IMR-90 (cell line): ENCODE data around the gene DNPH1. TPM values are rescaled to one million over a fixed set of nuclear protein-coding genes. Genes with fewer than 3 reads are reported as not detected.

ENCODE experiments used
- ATAC-seq: fragments of 200-7000 bp; cut with Tn5 transposase; 2 replicates; pipeline ENCODE4 v1.9.1; 2020; ENCODE audit warnings: low read depth, mild to moderate bottlenecking, moderate library complexity
- BruUV-seq: library from RNA; stranded (reverse); fragments of 400-500 nt; replicated peaks from 2 replicates; lab custom pipeline; 2021; lab: Mats Ljungman, UMichigan
- CTCF ChIA-PET: fragments of 300-600 bp; formaldehyde crosslinking; extraction: SDS; loops from one replicate; lab custom pipeline; 2021; ENCODE audit warnings: antibody characterized with exemption; lab: Yijun Ruan, JAX
- POLR2A ChIA-PET: fragments of 300-600 bp; sonication (Branson Sonifier 250); formaldehyde crosslinking; loops from one replicate; lab custom pipeline; 2022; ENCODE audit warnings: antibody characterized with exemption; ENCODE audit not compliant: unreplicated experiment; lab: Charles Lee
- DNase-seq: peaks from one replicate; pipeline ENCODE4 v3.0.0; 2013
- H2AFZ ChIP-seq: replicated peaks from 2 replicates; pipeline ENCODE3; 2013; ENCODE audit warnings: low read length, mild to moderate bottlenecking; ENCODE audit not compliant: poor library complexity
- H2AK5ac ChIP-seq: 2 replicates; pipeline ENCODE4 v1.6.1; 2013; ENCODE audit warnings: low read depth, low read length, inconsistent platforms
- H2AK9ac ChIP-seq: replicated peaks from 2 replicates; pipeline ENCODE3; 2013; ENCODE audit warnings: mild to moderate bottlenecking, low read depth, low read length, moderate library complexity; ENCODE audit not compliant: poor library complexity
- H2BK120ac ChIP-seq: 2 replicates; pipeline ENCODE4 v1.6.1; 2013; ENCODE audit warnings: low read depth, low read length, inconsistent platforms
- H2BK15ac ChIP-seq: 3 replicates; pipeline ENCODE4 v1.6.1; 2013; ENCODE audit warnings: low read depth, low read length, inconsistent platforms
- H2BK20ac ChIP-seq: 2 replicates; pipeline ENCODE4 v1.6.1; 2013; ENCODE audit warnings: low read depth, mild to moderate bottlenecking, inconsistent platforms, low read length, moderate library complexity
- H2BK5ac ChIP-seq: 2 replicates; pipeline ENCODE4 v1.6.1; 2013; ENCODE audit warnings: mild to moderate bottlenecking, low read depth, low read length, inconsistent platforms; ENCODE audit not compliant: poor library complexity, severe bottlenecking
- H3K14ac ChIP-seq: replicated peaks from 2 replicates; pipeline ENCODE4 v1.6.1; 2013; ENCODE audit warnings: low read depth, low read length, inconsistent platforms
- H3K18ac ChIP-seq: 2 replicates; pipeline ENCODE4 v1.6.1; 2013; ENCODE audit warnings: low read depth, low read length, control low read depth
- H3K23ac ChIP-seq: 2 replicates; pipeline ENCODE4 v1.6.1; 2013; ENCODE audit warnings: low read depth, low read length, inconsistent platforms
- H3K27ac ChIP-seq: 2 replicates; pipeline ENCODE4 v1.5.1; 2013; ENCODE audit warnings: mild to moderate bottlenecking, control low read depth, low read length; ENCODE audit not compliant: insufficient read depth
- H3K27me3 ChIP-seq: 2 replicates; pipeline ENCODE4 v1.6.1; 2013; ENCODE audit warnings: low read length; ENCODE audit not compliant: control insufficient read depth, insufficient read depth
- H3K36me3 ChIP-seq: 2 replicates; pipeline ENCODE4 v1.6.1; 2013; ENCODE audit warnings: low read length, mixed read lengths; ENCODE audit not compliant: control insufficient read depth, insufficient read depth
- H3K4ac ChIP-seq: 2 replicates; pipeline ENCODE4 v1.6.1; 2013; ENCODE audit warnings: low read depth, low read length, inconsistent platforms
- H3K4me1 ChIP-seq: 2 replicates; pipeline ENCODE4 v1.6.1; 2013; ENCODE audit warnings: low read length, mixed read lengths; ENCODE audit not compliant: control insufficient read depth, insufficient read depth
- H3K4me2 ChIP-seq: 2 replicates; pipeline ENCODE4 v1.6.1; 2013; ENCODE audit warnings: low read depth, mild to moderate bottlenecking, control low read depth, low read length, moderate library complexity
- H3K4me3 ChIP-seq: 2 replicates; pipeline ENCODE4 v1.5.1; 2013; ENCODE audit warnings: low read depth, mild to moderate bottlenecking, control low read depth, low read length, moderate library complexity; ENCODE audit not compliant: insufficient read depth
- H3K56ac ChIP-seq: 2 replicates; pipeline ENCODE4 v1.6.1; 2013; ENCODE audit warnings: low read length, inconsistent platforms; ENCODE audit not compliant: insufficient read depth; ENCODE audit errors: extremely low read depth
- H3K79me1 ChIP-seq, 2 experiments: 2 replicates each; pipeline ENCODE4 v1.6.1; 2013; ENCODE audit warnings: low read length in 2 of 2, inconsistent platforms in 1 of 2, low read depth in 1 of 2
- H3K9ac ChIP-seq: 2 replicates; pipeline ENCODE4 v1.6.1; 2013; ENCODE audit warnings: low read depth, low read length, control low read depth
- H3K9me1 ChIP-seq: 2 replicates; pipeline ENCODE4 v1.6.1; 2013; ENCODE audit warnings: low read length, inconsistent platforms; ENCODE audit not compliant: insufficient read depth
- H3K9me3 ChIP-seq: 2 replicates; pipeline ENCODE4 v1.6.1; 2013; ENCODE audit warnings: low read length; ENCODE audit not compliant: control insufficient read depth, insufficient read depth
- H4K20me1 ChIP-seq: 2 replicates; pipeline ENCODE4 v1.6.1; 2013; ENCODE audit warnings: low read length, inconsistent platforms; ENCODE audit not compliant: insufficient read depth
- H4K5ac ChIP-seq: 2 replicates; pipeline ENCODE4 v1.6.1; 2013; ENCODE audit warnings: mild to moderate bottlenecking, low read depth, low read length, control low read depth
- H4K8ac ChIP-seq, 2 experiments: 2 replicates each; pipeline ENCODE4 v1.6.1; 2013; ENCODE audit warnings: low read depth in 2 of 2, low read length in 2 of 2, control low read depth in 1 of 2, inconsistent platforms in 1 of 2
- H4K91ac ChIP-seq: 2 replicates; pipeline ENCODE4 v1.6.1; 2013; ENCODE audit warnings: low read depth, low read length, inconsistent platforms; ENCODE audit not compliant: insufficient read depth
- BHLHE40 ChIP-seq: fragments of 150-350 bp; IDR thresholded peaks from 2 replicates; pipeline ENCODE4 v1.6.1; 2016; ENCODE audit warnings: mild to moderate bottlenecking, low read depth, low read length
- CHD1 ChIP-seq: IDR thresholded peaks from 2 replicates; pipeline ENCODE4 v1.6.1; 2012; ENCODE audit warnings: low read depth, low read length, improper control_type of control experiment
- FOS ChIP-seq: fragments of 150-350 bp; IDR thresholded peaks from 2 replicates; pipeline ENCODE4 v1.6.1; 2016; ENCODE audit warnings: low read depth, low read length
- MAFK ChIP-seq: IDR thresholded peaks from 2 replicates; pipeline ENCODE4 v1.6.1; 2012; ENCODE audit warnings: low read depth, low read length, improper control_type of control experiment
- MAZ ChIP-seq: IDR thresholded peaks from 2 replicates; pipeline ENCODE4 v1.6.1; 2012; ENCODE audit warnings: low read depth, mild to moderate bottlenecking, low read length, improper control_type of control experiment, moderate library complexity, borderline replicate concordance
- MXI1 ChIP-seq: IDR thresholded peaks from 2 replicates; pipeline ENCODE4 v1.6.1; 2012; ENCODE audit warnings: low read depth, mild to moderate bottlenecking, low read length, moderate library complexity, borderline replicate concordance
- NFE2L2 ChIP-seq: fragments of 150-350 bp; IDR thresholded peaks from 2 replicates; pipeline ENCODE4 v1.6.1; 2016; ENCODE audit warnings: low read depth, mild to moderate bottlenecking, low read length
- POLR2A ChIP-seq: IDR thresholded peaks from 2 replicates; pipeline ENCODE4 v1.6.1; 2012; ENCODE audit warnings: mild to moderate bottlenecking, low read depth, low read length
- RAD21 ChIP-seq: IDR thresholded peaks from 2 replicates; pipeline ENCODE4 v1.6.1; 2012; ENCODE audit warnings: low read length, improper control_type of control experiment
- RCOR1 ChIP-seq: IDR thresholded peaks from 2 replicates; pipeline ENCODE4 v1.6.1; 2012; ENCODE audit warnings: mild to moderate bottlenecking, low read length, improper control_type of control experiment; ENCODE audit not compliant: insufficient replicate concordance
- RFX5 ChIP-seq: IDR thresholded peaks from 2 replicates; pipeline ENCODE4 v1.8.0; 2012; ENCODE audit warnings: low read depth, mild to moderate bottlenecking, low read length, moderate library complexity
- WGBS, 2 experiments: methylation state at CpG; one replicate each; pipeline versions ENCODE4 v1.1.5 to v1.1.7; 2013; ENCODE audit warnings: missing lambda C conversion rate in 2 of 2; ENCODE audit not compliant: insufficient read length in 1 of 2; ENCODE audit errors: extremely low coverage in 2 of 2; 5-methylcytosine and 5-hydroxymethylcytosine counted together
- dilution Hi-C: fragments of 300-500 bp; cut with HindIII; formaldehyde crosslinking; loops from one replicate; pipeline ENCODE4 v1.14.3; 2018; ENCODE audit warnings: low sequenced_read_pairs; ENCODE audit not compliant: unreplicated experiment
- in situ Hi-C: fragments of 300-500 bp; cut with MboI; formaldehyde crosslinking; loops from 3 replicates; pipeline ENCODE4 v1.14.3; 2019; ENCODE audit warnings: low sequenced_read_pairs, inconsistent platforms, mixed read lengths
- intact Hi-C: fragments of 100-400 bp; cut with micrococcal nuclease; formaldehyde crosslinking; loops from 2 replicates; pipeline ENCODE4 v1.10.0; 2022
- polyA plus RNA-seq, 3 experiments: library from polyadenylated mRNA; depleted of rRNA; stranded (reverse); fragments of >200 nt; gene quantifications; 2 replicates each; pipeline ENCODE4 v1.2.3, GENCODE V29; 2012; ENCODE audit warnings: low replicate concordance in 1 of 3
- total RNA-seq: library from RNA; depleted of rRNA; stranded (reverse); fragments of >200 nt; gene quantifications from 2 replicates; pipeline ENCODE4 v1.2.3, GENCODE V29; 2012
- TF ChIP-seq, protein P1 (sequence below): conservative IDR thresholded peaks from 2 replicates; pipeline ENCODE4 v1.5.1; 2012; ENCODE audit warnings: mild to moderate bottlenecking, low read depth, low read length, improper control_type of control experiment
- TF ChIP-seq, protein P2 (sequence below): fragments of 150-350 bp; IDR thresholded peaks from 2 replicates; pipeline ENCODE4 v1.6.1; 2016; ENCODE audit warnings: low read depth, mild to moderate bottlenecking, low read length, moderate library complexity, borderline replicate concordance
- TF ChIP-seq, protein P3 (sequence below): fragments of 150-350 bp; IDR thresholded peaks from 2 replicates; pipeline ENCODE4 v1.6.1; 2017; ENCODE audit warnings: mild to moderate bottlenecking, antibody characterized with exemption, low read length, low read depth

The DNPH1 gene
- total and polyA plus RNA-seq, 2 of the 4 experiments (the other 2 are of a cell fraction), result 19.0 to 47.8 TPM

DNA sequence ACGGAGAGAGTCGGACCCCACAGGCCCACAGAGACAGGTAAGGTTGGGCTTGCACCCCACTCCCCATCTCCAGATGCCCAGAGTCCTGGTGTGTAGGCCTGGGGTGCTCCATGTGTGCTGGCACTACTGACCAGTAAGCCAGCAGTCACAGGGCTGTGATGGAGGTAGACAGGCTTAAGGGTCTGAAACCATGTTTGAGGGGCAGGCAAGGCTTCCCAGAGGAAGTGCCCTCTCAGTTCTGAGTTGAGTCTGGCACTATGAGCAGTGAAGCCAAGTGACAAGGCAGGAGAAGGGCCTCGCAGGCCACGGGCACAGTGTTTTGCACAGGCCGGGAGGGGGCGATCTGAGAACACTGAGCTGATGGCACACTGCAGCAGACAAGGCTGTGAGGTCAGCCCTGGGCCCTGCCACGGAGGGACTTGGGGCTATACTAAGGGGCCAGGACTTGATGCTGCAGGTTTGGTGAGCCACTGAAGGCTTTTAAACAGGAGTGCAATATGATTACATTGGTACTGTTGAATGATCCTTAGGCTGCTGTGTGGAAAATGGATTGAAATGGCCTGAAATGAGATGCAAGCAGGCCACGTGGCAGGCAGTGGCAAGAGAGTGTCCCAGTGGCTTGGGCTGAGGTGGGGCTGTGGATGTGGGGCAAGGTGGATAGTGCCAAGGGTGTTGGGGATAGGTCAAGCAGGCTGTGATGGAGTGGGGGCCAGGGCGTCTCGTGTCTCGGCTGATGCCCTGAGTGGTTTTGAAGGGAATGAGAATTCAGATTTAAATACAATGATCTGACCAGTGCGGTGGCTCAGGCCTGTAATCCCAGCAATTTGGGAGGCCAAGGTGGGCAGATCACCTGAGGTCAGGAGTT lies 34.3 kb upstream of the DNPH1 start:
- intact Hi-C loops, result loop anchor here (1.0 kb wide), 2 partner anchors 71 to 243 kb away; no protein-coding TSS in a partner anchor
- POLR2A ChIA-PET, result no interaction called here
- no peak for TF ChIP-seq MXI1
- TF ChIP-seq RFX5, result no peak
- TF ChIP-seq BHLHE40, result no peak
- TF ChIP-seq POLR2A, result no peak
- TF ChIP-seq, protein P1, sequence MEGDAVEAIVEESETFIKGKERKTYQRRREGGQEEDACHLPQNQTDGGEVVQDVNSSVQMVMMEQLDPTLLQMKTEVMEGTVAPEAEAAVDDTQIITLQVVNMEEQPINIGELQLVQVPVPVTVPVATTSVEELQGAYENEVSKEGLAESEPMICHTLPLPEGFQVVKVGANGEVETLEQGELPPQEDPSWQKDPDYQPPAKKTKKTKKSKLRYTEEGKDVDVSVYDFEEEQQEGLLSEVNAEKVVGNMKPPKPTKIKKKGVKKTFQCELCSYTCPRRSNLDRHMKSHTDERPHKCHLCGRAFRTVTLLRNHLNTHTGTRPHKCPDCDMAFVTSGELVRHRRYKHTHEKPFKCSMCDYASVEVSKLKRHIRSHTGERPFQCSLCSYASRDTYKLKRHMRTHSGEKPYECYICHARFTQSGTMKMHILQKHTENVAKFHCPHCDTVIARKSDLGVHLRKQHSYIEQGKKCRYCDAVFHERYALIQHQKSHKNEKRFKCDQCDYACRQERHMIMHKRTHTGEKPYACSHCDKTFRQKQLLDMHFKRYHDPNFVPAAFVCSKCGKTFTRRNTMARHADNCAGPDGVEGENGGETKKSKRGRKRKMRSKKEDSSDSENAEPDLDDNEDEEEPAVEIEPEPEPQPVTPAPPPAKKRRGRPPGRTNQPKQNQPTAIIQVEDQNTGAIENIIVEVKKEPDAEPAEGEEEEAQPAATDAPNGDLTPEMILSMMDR, result peak; percentile 90
- TF ChIP-seq MAFK, result no peak
- no peak for TF ChIP-seq CHD1
- TF ChIP-seq, protein P2, sequence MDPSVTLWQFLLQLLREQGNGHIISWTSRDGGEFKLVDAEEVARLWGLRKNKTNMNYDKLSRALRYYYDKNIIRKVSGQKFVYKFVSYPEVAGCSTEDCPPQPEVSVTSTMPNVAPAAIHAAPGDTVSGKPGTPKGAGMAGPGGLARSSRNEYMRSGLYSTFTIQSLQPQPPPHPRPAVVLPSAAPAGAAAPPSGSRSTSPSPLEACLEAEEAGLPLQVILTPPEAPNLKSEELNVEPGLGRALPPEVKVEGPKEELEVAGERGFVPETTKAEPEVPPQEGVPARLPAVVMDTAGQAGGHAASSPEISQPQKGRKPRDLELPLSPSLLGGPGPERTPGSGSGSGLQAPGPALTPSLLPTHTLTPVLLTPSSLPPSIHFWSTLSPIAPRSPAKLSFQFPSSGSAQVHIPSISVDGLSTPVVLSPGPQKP, result no peak
- no peak for TF ChIP-seq MAZ
- TF ChIP-seq RAD21, result peak; percentile 94
- TF ChIP-seq RCOR1, result no peak
- TF ChIP-seq FOS, result no peak
- no peak for TF ChIP-seq NFE2L2
- TF ChIP-seq, protein P3, sequence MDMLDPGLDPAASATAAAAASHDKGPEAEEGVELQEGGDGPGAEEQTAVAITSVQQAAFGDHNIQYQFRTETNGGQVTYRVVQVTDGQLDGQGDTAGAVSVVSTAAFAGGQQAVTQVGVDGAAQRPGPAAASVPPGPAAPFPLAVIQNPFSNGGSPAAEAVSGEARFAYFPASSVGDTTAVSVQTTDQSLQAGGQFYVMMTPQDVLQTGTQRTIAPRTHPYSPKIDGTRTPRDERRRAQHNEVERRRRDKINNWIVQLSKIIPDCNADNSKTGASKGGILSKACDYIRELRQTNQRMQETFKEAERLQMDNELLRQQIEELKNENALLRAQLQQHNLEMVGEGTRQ, result no peak

More for the DNA sequence above, 34.3 kb upstream of the DNPH1 start:
- Histone ChIP-seq H3K79me1 (no peaks in the 10 kb centered on the region), H4K91ac (no peak overlapping the region), H3K14ac (no peak overlapping the region), H3K9ac (no peak overlapping the region), H3K4me2 (no peak overlapping the region), H3K56ac (no peak overlapping the region), H3K4me1 (no peaks in the 10 kb centered on the region), H2AK5ac (no peak overlapping the region), H2BK15ac (no peak overlapping the region), H2BK20ac (no peak overlapping the region), H2BK120ac (no peak overlapping the region), H4K20me1 (no peaks in the 10 kb centered on the region), H3K27me3 (peaks cover 35% of the 10 kb centered on the region), H3K36me3 (no peaks in the 10 kb centered on the region), H3K23ac (no peak overlapping the region), H2AFZ (peak overlapping the region; percentile 80), H3K9me1 (peaks cover 6% of the 10 kb centered on the region), H4K5ac (no peak overlapping the region), H3K18ac (no peak overlapping the region), H3K4me3 (no peak overlapping the region), H3K4ac (no peak overlapping the region), H3K9me3 (no peaks in the 10 kb centered on the region), H3K27ac (no peak overlapping the region), H2BK5ac (no peak overlapping the region), H2AK9ac (peak overlapping the region; percentile 72), H4K8ac (no peak overlapping the region)
- no TSS peak for BruUV-seq
- 36% methylated on average over 5 of the region's 12 CpGs; no CpG with 5 or more reads in 1 of the 2 experiments for WGBS, 2 experiments
- CTCF ChIA-PET, result interaction anchor here (0.6 to 2.1 kb wide), 3 partner anchors 70 to 82 kb away, joined by 3 to 6 read pairs (median 3); no protein-coding TSS in a partner anchor
- DNase-seq, result peak; percentile 62
- in situ Hi-C loops (loop anchor here (5.0 kb wide), 1 partner anchor 69 kb away; no protein-coding TSS in a partner anchor), dilution Hi-C loops (no loop called here)
- peak; percentile 99 for ATAC-seq
